GM12873 (cell line): ENCODE data around the gene SULT2B1.
A peak's percentile ranks its signal among the peaks of the same experiment; 100 is the strongest.

Experiments
- CTCF ChIP-seq: IDR thresholded peaks from 2 replicates; pipeline ENCODE4 v1.5.1; 2012; ENCODE audit warnings: low read depth, mild to moderate bottlenecking, moderate library complexity, low read length, control low read depth; ENCODE audit not compliant: insufficient read depth; ENCODE audit errors: missing control alignments

Gene SULT2B1

GRCh38 chr19:48635263-48635965, 83.4 kb downstream of the SULT2B1 start:
- no peak for TF ChIP-seq CTCF

- TF ChIP-seq CTCF: no peak
Observed at GRCh38 chr19:48635966-48636858, 84.2 kb downstream of the SULT2B1 start.

- TF ChIP-seq CTCF: peak; percentile 30
Observed at GRCh38 chr19:48636859-48637448, 85.0 kb downstream of the SULT2B1 start, which contains the start of gene DBP. TSS of gene DBP (minus strand) at chr19:48637379. CDS start at chr19:48636994, 385 bp downstream.

GRCh38 chr19:48637449-48637947, 85.5 kb downstream of the SULT2B1 start:
- TF ChIP-seq CTCF: no peak

GRCh38 chr19:48637948-48638830, 86.2 kb downstream of the SULT2B1 start:
- TF ChIP-seq CTCF: peak; percentile 10

GRCh38 chr19:48638831-48639381, 86.9 kb downstream of the SULT2B1 start:
- TF ChIP-seq CTCF: no peak
